HepG2 (cell line): ENCODE results near the gene NXN. TPM values are rescaled to one million over a fixed set of nuclear protein-coding genes. Genes with fewer than 3 reads are reported as not detected.

Source experiments
- ATAC-seq: fragments of 200-7000 bp; cut with Tn5 transposase; 3 replicates; pipeline ENCODE4 v1.9.1; 2020; ENCODE audit warnings: mild to moderate bottlenecking, moderate library complexity
- BruUV-seq: library from RNA; stranded (reverse); fragments of 400-500 nt; replicated peaks from 2 replicates; lab custom pipeline; 2021; lab: Mats Ljungman, UMichigan
- CTCF ChIA-PET: fragments of 300-600 bp; formaldehyde crosslinking; extraction: SDS; loops from one replicate; lab custom pipeline; 2021; ENCODE audit warnings: low total read pairs, inconsistent platforms, low intra/inter-chr PET ratio; lab: Yijun Ruan, JAX
- POLR2A ChIA-PET: fragments of 350-600 bp; sonication (Branson Sonifier 250); formaldehyde crosslinking; loops from one replicate; lab custom pipeline; 2020; ENCODE audit warnings: antibody characterized with exemption, inconsistent platforms; lab: Yijun Ruan, JAX
- DNase-seq: peaks from one replicate; pipeline ENCODE4 v3.0.0-alpha.2; 2015; ENCODE audit warnings: low spot score
- FAIRE-seq: peaks from 3 replicates; lab custom pipeline; 2011; peaks lifted over from hg19 to GRCh38; lab: Jason Lieb, UNC
- H2AFZ ChIP-seq: one replicate; pipeline ENCODE4 v1.6.1; 2011; ENCODE audit warnings: low read length, inconsistent platforms
- H3K27ac ChIP-seq: fragments of 300-600 bp; 3 replicates; pipeline ENCODE4 v1.8.0; 2011; ENCODE audit warnings: mixed run types, mild to moderate bottlenecking, mixed read lengths, low read length, inconsistent platforms; ENCODE audit not compliant: insufficient read depth; ENCODE audit errors: extremely low read length
- H3K27me3 ChIP-seq, 2 experiments: fragments of 200-600 bp in 1 of 2; 2 replicates in 1 of 2; 3 replicates in 1 of 2; pipeline versions ENCODE4 v1.6.0 to v1.8.0; 2011; ENCODE audit warnings: low read length in 2 of 2, mild to moderate bottlenecking in 2 of 2, moderate library complexity in 2 of 2, inconsistent platforms in 1 of 2; ENCODE audit not compliant: insufficient read depth in 2 of 2, control insufficient read depth in 1 of 2
- H3K36me3 ChIP-seq, 2 experiments: fragments of 200-600 bp in 1 of 2; replicated peaks in 1 of 2; 2 replicates in 1 of 2; 3 replicates in 1 of 2; pipeline versions ENCODE4 v1.5.1 to v1.8.0; 2011; ENCODE audit warnings: low read length in 2 of 2, inconsistent platforms in 1 of 2; ENCODE audit not compliant: insufficient read depth in 2 of 2, control insufficient read depth in 1 of 2
- H3K4me1 ChIP-seq: 2 replicates; pipeline ENCODE4 v1.5.1; 2012; ENCODE audit warnings: low read length, inconsistent platforms; ENCODE audit not compliant: insufficient read depth
- H3K4me2 ChIP-seq: 2 replicates; pipeline ENCODE4 v1.6.0; 2011; ENCODE audit warnings: low read depth, low read length, inconsistent platforms
- H3K4me3 ChIP-seq, 3 experiments: fragments of 200-600 bp in 1 of 3; sonication (generic), shearing (Covaris generic) in 1 of 3; replicated peaks in 1 of 3; 2 replicates each; pipeline ENCODE4 v1.5.1; 2011 to 2016; ENCODE audit warnings: low read length in 3 of 3, inconsistent platforms in 2 of 3, low read depth in 2 of 3, mild to moderate bottlenecking in 2 of 3, control low read depth in 1 of 3, mixed read lengths in 1 of 3; ENCODE audit not compliant: insufficient read depth in 1 of 3
- H3K79me2 ChIP-seq: one replicate; pipeline ENCODE4 v1.6.1; 2011; ENCODE audit warnings: low read length, inconsistent platforms; ENCODE audit not compliant: insufficient read depth
- H3K9ac ChIP-seq: 2 replicates; pipeline ENCODE4 v1.6.0; 2011; ENCODE audit warnings: mild to moderate bottlenecking, low read depth, low read length, inconsistent platforms; ENCODE audit not compliant: insufficient read depth
- H3K9me3 ChIP-seq: 2 replicates; pipeline ENCODE4 v1.5.1; 2012; ENCODE audit warnings: mild to moderate bottlenecking, low read length
- H4K20me1 ChIP-seq: 2 replicates; pipeline ENCODE4 v1.6.0; 2011; ENCODE audit warnings: inconsistent platforms, mild to moderate bottlenecking, low read length, moderate library complexity; ENCODE audit not compliant: insufficient read depth
- FOSL2 ChIP-seq: sonication (generic); formaldehyde crosslinking; IDR thresholded peaks from 2 replicates; pipeline ENCODE4 v1.4.0; 2020; ENCODE audit warnings: missing genetic modification reagents
- HMG20A ChIP-seq: IDR thresholded peaks from 2 replicates; pipeline ENCODE4 v1.6.1; 2016; ENCODE audit warnings: borderline replicate concordance
- IRF1 ChIP-seq: sonication (generic); formaldehyde crosslinking; IDR thresholded peaks from 2 replicates; pipeline ENCODE4 v1.4.0; 2020; ENCODE audit warnings: low read depth, mild to moderate bottlenecking, missing genetic modification reagents
- KDM2A ChIP-seq: sonication (generic); formaldehyde crosslinking; IDR thresholded peaks from 2 replicates; pipeline ENCODE4 v1.4.0; 2020; ENCODE audit warnings: low read depth, missing genetic modification reagents, borderline replicate concordance
- KMT2B ChIP-seq: IDR thresholded peaks from 2 replicates; pipeline ENCODE4 v1.6.1; 2016; ENCODE audit warnings: missing genetic modification reagents, missing compliant biosample characterization
- REPIN1 ChIP-seq: sonication (generic); formaldehyde crosslinking; IDR thresholded peaks from 2 replicates; pipeline ENCODE4 v1.8.0; 2022; ENCODE audit warnings: missing genetic modification reagents, low read depth, mild to moderate bottlenecking, borderline replicate concordance
- SMAD1 ChIP-seq: sonication (generic); formaldehyde crosslinking; IDR thresholded peaks from 2 replicates; pipeline ENCODE4 v1.4.0; 2020; ENCODE audit warnings: missing genetic modification reagents, low read depth, mild to moderate bottlenecking, borderline replicate concordance
- SRSF4 ChIP-seq: fragments of 200-400 bp; formaldehyde crosslinking; IDR thresholded peaks from one replicate; pipeline ENCODE4 v1.6.1; 2018; ENCODE audit warnings: mild to moderate bottlenecking, low read depth, low read length, moderate library complexity; ENCODE audit not compliant: poor library complexity, severe bottlenecking
- ZNF20 ChIP-seq: sonication (generic); formaldehyde crosslinking; IDR thresholded peaks from 2 replicates; pipeline ENCODE4 v1.4.0; 2020; ENCODE audit warnings: mild to moderate bottlenecking, moderate library complexity, missing genetic modification reagents
- ZNF609 ChIP-seq: sonication (generic); formaldehyde crosslinking; IDR thresholded peaks from 2 replicates; pipeline ENCODE4 v1.4.0; 2020; ENCODE audit warnings: mild to moderate bottlenecking, missing genetic modification reagents, borderline replicate concordance
- WGBS: methylation state at CpG from one replicate; pipeline ENCODE4 v1.1.6; 2017; ENCODE audit warnings: low lambda C conversion rate; 5-methylcytosine and 5-hydroxymethylcytosine counted together
- in situ Hi-C: cut with HindIII; loops from 2 replicates; pipeline ENCODE4 v1.10.0; 2017; ENCODE audit warnings: low pct_unique_long_range_greater_than_20kb; ENCODE audit not compliant: extremely low pct_ligation_motif_present
- intact Hi-C: fragments of 100-400 bp; cut with micrococcal nuclease; formaldehyde crosslinking; loops from one replicate; pipeline ENCODE4 v1.10.0; 2022; ENCODE audit not compliant: unreplicated experiment
- polyA plus RNA-seq, 8 experiments: library from polyadenylated mRNA; depleted of rRNA in 3 of 8; stranded (reverse) in 7 of 8; unstranded in 1 of 8; fragments of >200 nt; fragmentation: Illumina TruSeq in 4 of 8; extraction: Trizol in 4 of 8; gene quantifications; 2 replicates each; pipeline versions ENCODE4 v1.2.1 to v1.2.3, GENCODE V29; 2011 to 2016; ENCODE audit warnings: low read depth in 4 of 8, missing spikeins in 1 of 8, mixed read lengths in 1 of 8; ENCODE audit not compliant: insufficient read depth in 1 of 8
- total RNA-seq, 5 experiments: library from RNA; depleted of rRNA; stranded (reverse); fragments of >200 nt; fragmentation: Illumina TruSeq; extraction: Trizol; gene quantifications; 2 replicates each; pipeline ENCODE4 v1.2.3, GENCODE V29; 2016; ENCODE audit warnings: low read depth in 1 of 5

Gene NXN
- total and polyA plus RNA-seq, 2 of the 13 experiments (the other 11 are each of a cell fraction or from before 2014, with no cell fraction given), result 22.2 to 24.3 TPM

- Histone ChIP-seq H3K79me2 (no peaks in the 10 kb centered on the region), H3K4me1 (peaks cover 44% of the 10 kb centered on the region), H3K4me3 (no peak overlapping the region), H3K4me2 (no peak overlapping the region), H4K20me1 (no peaks in the 10 kb centered on the region), H3K9ac (no peak overlapping the region), H3K27me3 (peaks cover 0 to 6% of the 10 kb centered on the region in 2 experiments; a peak in 1 of 5 replicates), H2AFZ (no peak overlapping the region), H3K36me3 (no peaks in the 10 kb centered on the region), H3K9me3 (no peaks in the 10 kb centered on the region), H3K27ac (no peak overlapping the region)
- WGBS, result 47% methylated on average over 3 of the region's 3 CpGs
- DNase-seq (no peak), FAIRE-seq (no peak), ATAC-seq (no peak)
- no TSS peak for BruUV-seq
- ChIA-PET POLR2A (no interaction called here), CTCF (no interaction called here)
- in situ Hi-C loops (loop anchor here (5.0 kb wide), 2 partner anchors 102 to 202 kb away; partner anchors contain the start of genes GLOD4 and MRM3), intact Hi-C loops (no loop called here)
- TF ChIP-seq ZNF609 (CRISPR knock-in tag), result no peak
- no peak for TF ChIP-seq HMG20A (CRISPR knock-in tag)
- no peak for TF ChIP-seq SMAD1 (CRISPR knock-in tag)
- TF ChIP-seq FOSL2 (CRISPR knock-in tag), result no peak
- TF ChIP-seq KDM2A (CRISPR knock-in tag), result no peak
- TF ChIP-seq REPIN1 (CRISPR knock-in tag), result no peak
- TF ChIP-seq IRF1 (CRISPR knock-in tag), result no peak
- TF ChIP-seq KMT2B (CRISPR knock-in tag), result no peak
- TF ChIP-seq ZNF20 (CRISPR knock-in tag), result no peak
- TF ChIP-seq SRSF4, result no peak
Observed at GRCh38 chr17:983921-984320, 4.3 kb upstream of the NXN start.
